H1 (cell line): ENCODE measurements around the gene RMRP. TPM values are rescaled to one million over a fixed set of nuclear protein-coding genes. Genes with fewer than 3 reads are reported as not detected.

Source experiments
- CTCF ChIA-PET: fragments of 300-600 bp; sonication (Branson Sonifier 250); formaldehyde crosslinking; loops from one replicate; lab custom pipeline; 2021; ENCODE audit not compliant: partially characterized antibody; lab: Charles Lee
- POLR2A ChIA-PET: fragments of 300-600 bp; sonication (Branson Sonifier 250); formaldehyde crosslinking; loops from one replicate; lab custom pipeline; 2021; ENCODE audit warnings: inconsistent platforms; ENCODE audit not compliant: partially characterized antibody; lab: Charles Lee
- DNase-seq, 2 experiments: peaks; one replicate each; pipeline versions ENCODE4 v3.0.0 to v3.0.0-alpha.2; 2010 to 2022; ENCODE audit warnings: low spot score in 2 of 2, low read depth in 1 of 2, mixed read lengths in 1 of 2
- FAIRE-seq: peaks from 2 replicates; lab custom pipeline; 2011; peaks lifted over from hg19 to GRCh38; lab: Jason Lieb, UNC
- H2AFZ ChIP-seq: 2 replicates; pipeline ENCODE4 v1.8.1; 2012; ENCODE audit warnings: low read length, inconsistent platforms
- H2AK5ac ChIP-seq: 2 replicates; pipeline ENCODE4 v1.6.1; 2013; ENCODE audit warnings: low read depth, low read length
- H2BK120ac ChIP-seq: replicated peaks from 2 replicates; pipeline ENCODE3; 2013; ENCODE audit warnings: low read depth, low read length, inconsistent platforms
- H2BK12ac ChIP-seq: 2 replicates; pipeline ENCODE4 v1.6.1; 2013; ENCODE audit warnings: low read depth, low read length
- H2BK15ac ChIP-seq: 2 replicates; pipeline ENCODE4 v1.6.1; 2013; ENCODE audit warnings: low read length
- H2BK20ac ChIP-seq: 2 replicates; pipeline ENCODE4 v1.6.1; 2013; ENCODE audit warnings: low read length
- H2BK5ac ChIP-seq: 2 replicates; pipeline ENCODE4 v1.6.1; 2013; ENCODE audit warnings: low read depth, low read length
- H3K14ac ChIP-seq: 2 replicates; pipeline ENCODE4 v1.6.1; 2013; ENCODE audit warnings: inconsistent platforms; ENCODE audit not compliant: insufficient read length
- H3K18ac ChIP-seq: 2 replicates; pipeline ENCODE4 v1.6.1; 2013; ENCODE audit warnings: low read length; ENCODE audit errors: extremely low read depth
- H3K23ac ChIP-seq: 2 replicates; pipeline ENCODE4 v1.6.1; 2013; ENCODE audit warnings: inconsistent platforms; ENCODE audit not compliant: insufficient read length
- H3K23me2 ChIP-seq: 2 replicates; pipeline ENCODE4 v1.6.1; 2013; ENCODE audit warnings: low read depth, low read length
- H3K27ac ChIP-seq: 2 replicates; pipeline ENCODE4 v1.6.1; 2011; ENCODE audit warnings: low read depth, low read length, inconsistent platforms
- H3K27me3 ChIP-seq, 4 experiments: replicated peaks in 1 of 4; 1 replicate in 1 of 4; 2 replicates in 3 of 4; pipeline versions ENCODE4 v1.6.1 to v1.8.1; 2011 to 2013; ENCODE audit warnings: low read length in 3 of 4, mild to moderate bottlenecking in 3 of 4, inconsistent platforms in 2 of 4, mixed read lengths in 2 of 4, moderate library complexity in 1 of 4; ENCODE audit not compliant: control insufficient read depth in 3 of 4, insufficient read depth in 3 of 4; ENCODE audit errors: extremely low read depth in 1 of 4
- H3K36me3 ChIP-seq, 4 experiments: 2 replicates each; pipeline versions ENCODE4 v1.6.1 to v1.8.1; 2011 to 2013; ENCODE audit warnings: mild to moderate bottlenecking in 4 of 4, low read length in 3 of 4, moderate library complexity in 2 of 4, control low read depth in 1 of 4, inconsistent platforms in 1 of 4; ENCODE audit not compliant: insufficient read depth in 4 of 4, control insufficient read depth in 2 of 4
- H3K4ac ChIP-seq: replicated peaks from 2 replicates; pipeline ENCODE3; 2013; ENCODE audit warnings: low read length, low read depth, mixed read lengths, inconsistent platforms; ENCODE audit not compliant: insufficient read length
- H3K4me1 ChIP-seq, 4 experiments: replicated peaks in 1 of 4; 1 replicate in 1 of 4; 2 replicates in 3 of 4; pipeline versions ENCODE4 v1.6.1 to v1.8.1; 2011 to 2013; ENCODE audit warnings: low read length in 3 of 4, inconsistent platforms in 2 of 4, mixed read lengths in 1 of 4; ENCODE audit not compliant: insufficient read depth in 4 of 4, control insufficient read depth in 3 of 4
- H3K4me2 ChIP-seq, 2 experiments: 2 replicates each; pipeline versions ENCODE4 v1.6.1 to v1.8.1; 2011 to 2013; ENCODE audit warnings: low read depth in 2 of 2, low read length in 2 of 2, control low read depth in 1 of 2, inconsistent platforms in 1 of 2, mild to moderate bottlenecking in 1 of 2; ENCODE audit not compliant: insufficient read depth in 1 of 2
- H3K4me3 ChIP-seq, 4 experiments: fragments of 200-600, 300-600 bp in 1 of 4; sonication (generic), shearing (Covaris generic), sonication (Bioruptor Twin) in 1 of 4; 2 replicates each; pipeline versions ENCODE4 v1.5.1 to v1.8.1; 2011 to 2016; ENCODE audit warnings: low read length in 4 of 4, low read depth in 3 of 4, control low read depth in 2 of 4, inconsistent platforms in 2 of 4, mild to moderate bottlenecking in 2 of 4, mixed read lengths in 1 of 4, moderate library complexity in 1 of 4; ENCODE audit not compliant: insufficient read depth in 2 of 4; ENCODE audit errors: extremely low read depth in 1 of 4
- H3K56ac ChIP-seq: replicated peaks from 2 replicates; pipeline ENCODE3; 2013; ENCODE audit warnings: low read depth, mild to moderate bottlenecking, mixed read lengths, low read length, inconsistent platforms; ENCODE audit not compliant: insufficient read length
- H3K79me1 ChIP-seq: 2 replicates; pipeline ENCODE4 v1.6.1; 2013; ENCODE audit warnings: low read depth, low read length, control low read depth
- H3K79me2 ChIP-seq, 2 experiments: 2 replicates each; pipeline versions ENCODE4 v1.6.1 to v1.8.1; 2012 to 2013; ENCODE audit warnings: low read length in 2 of 2, mild to moderate bottlenecking in 2 of 2, inconsistent platforms in 1 of 2; ENCODE audit not compliant: insufficient read depth in 2 of 2, control insufficient read depth in 1 of 2
- H3K9ac ChIP-seq, 4 experiments: replicated peaks in 1 of 4; 1 replicate in 1 of 4; 2 replicates in 3 of 4; pipeline versions ENCODE4 v1.6.1 to v1.8.1; 2011 to 2013; ENCODE audit warnings: low read depth in 3 of 4, low read length in 3 of 4, control low read depth in 2 of 4, mild to moderate bottlenecking in 2 of 4, moderate library complexity in 2 of 4, inconsistent platforms in 1 of 4; ENCODE audit errors: extremely low read depth in 1 of 4
- H3K9me3 ChIP-seq, 2 experiments: 2 replicates each; pipeline versions ENCODE4 v1.6.1 to v1.8.1; 2012 to 2013; ENCODE audit warnings: mild to moderate bottlenecking in 2 of 2, moderate library complexity in 2 of 2, control low read depth in 1 of 2, inconsistent platforms in 1 of 2, low read depth in 1 of 2, low read length in 1 of 2, mixed read lengths in 1 of 2; ENCODE audit not compliant: insufficient read depth in 2 of 2
- H4K20me1 ChIP-seq, 2 experiments: replicated peaks in 1 of 2; 2 replicates each; pipeline versions ENCODE3 to v1.8.1; 2011 to 2013; ENCODE audit warnings: inconsistent platforms in 2 of 2, low read length in 2 of 2, mild to moderate bottlenecking in 1 of 2; ENCODE audit not compliant: insufficient read depth in 2 of 2, control insufficient read depth in 1 of 2
- H4K5ac ChIP-seq: 2 replicates; pipeline ENCODE4 v1.6.1; 2013; ENCODE audit warnings: low read length, low read depth, mixed read lengths, inconsistent platforms; ENCODE audit not compliant: insufficient read length
- H4K8ac ChIP-seq: 2 replicates; pipeline ENCODE4 v1.8.0; 2013; ENCODE audit warnings: mild to moderate bottlenecking, moderate library complexity, low read length, inconsistent platforms; ENCODE audit not compliant: insufficient read depth; ENCODE audit errors: extremely low read depth
- H4K91ac ChIP-seq: replicated peaks from 2 replicates; pipeline ENCODE3; 2013; ENCODE audit warnings: low read length, mixed read lengths, inconsistent platforms; ENCODE audit not compliant: insufficient read length
- POLR2A ChIP-seq, 2 experiments: IDR thresholded peaks; 1 replicate in 1 of 2; 2 replicates in 1 of 2; pipeline ENCODE4 v1.6.1; 2011; ENCODE audit warnings: low read depth in 2 of 2, low read length in 2 of 2, mild to moderate bottlenecking in 2 of 2; ENCODE audit errors: control extremely low read depth in 1 of 2
- SP2 ChIP-seq: IDR thresholded peaks from 2 replicates; pipeline ENCODE4 v1.6.1; 2012; ENCODE audit warnings: mild to moderate bottlenecking, low read length, inconsistent platforms
- WGBS, 2 experiments: shearing (Covaris generic) in 1 of 2; methylation state at CpG; one replicate each; pipeline versions ENCODE4 v1.1.6 to v1.1.7; 2013 to 2015; ENCODE audit warnings: low lambda C conversion rate in 2 of 2, mixed read lengths in 2 of 2, inconsistent platforms in 1 of 2, low coverage in 1 of 2, missing lambda C conversion rate in 1 of 2; ENCODE audit not compliant: insufficient replicate concordance in 2 of 2, insufficient coverage in 1 of 2, insufficient read length in 1 of 2; ENCODE audit errors: extremely low coverage in 1 of 2, missing lambda C conversion rate in 1 of 2; 5-methylcytosine and 5-hydroxymethylcytosine counted together
- polyA plus RNA-seq, 7 experiments: library from polyadenylated mRNA; depleted of rRNA in 3 of 7; stranded (reverse) in 5 of 7; unstranded in 2 of 7; fragments of >200 nt in 5 of 7; fragments of 200-250 nt in 2 of 7; gene quantifications; 1 replicate in 5 of 7; 2 replicates in 1 of 7; 4 replicates in 1 of 7; pipeline versions ENCODE4 v1.2.1 to v1.2.3, GENCODE V29; 2011 to 2013; ENCODE audit warnings: missing spikeins in 2 of 7, mixed read lengths in 2 of 7
- total RNA-seq: library from RNA; stranded (reverse); fragmentation: NEBNext Ultra II Directional; extraction: Animal tissue kit (Norgen Biotek cat#: 25700); gene quantifications from 2 replicates; pipeline ENCODE4 v1.2.1, GENCODE V29; 2021

RMRP gene
- total and polyA plus RNA-seq, 2 of the 8 experiments (the other 6 are each of a cell fraction or from before 2014, with no cell fraction given), result 169 to 14,987 TPM

- H3K36me3 ChIP-seq, result peaks cover 14 to 46% (median 33%) of the 10 kb centered on the region in 4 experiments
- POLR2A ChIA-PET, result interaction anchor here (0.8 to 8.4 kb wide), 8 partner anchors 9 to 41 kb away, joined by 3 to 55 read pairs (median 6); partner anchors contain the start of genes ARHGEF39, CCDC107 and RMRP
- peaks cover 6 to 22% (median 10%) of the 10 kb centered on the region in 4 experiments; a peak in 6 of 7 replicates for H3K4me1 ChIP-seq
- no peak overlapping the region for H4K91ac ChIP-seq
- H3K9ac ChIP-seq, result no peak overlapping the region
- no peak overlapping the region for H3K18ac ChIP-seq
- H2AFZ ChIP-seq, result no peak overlapping the region
- H4K20me1 ChIP-seq, result peaks cover 10 to 12% of the 10 kb centered on the region in 2 experiments
- no peaks in the 10 kb centered on the region for H3K27me3 ChIP-seq
- no peak overlapping the region for H3K4me3 ChIP-seq
- FAIRE-seq, result no peak
- peaks cover 2% of the 10 kb centered on the region; the same call in 1 of the 2 replicates for H3K79me1 ChIP-seq
- H3K4me2 ChIP-seq, result no peak overlapping the region
- H3K9me3 ChIP-seq, result no peaks in the 10 kb centered on the region
- H2AK5ac ChIP-seq, result no peak overlapping the region
- no peak overlapping the region for H4K8ac ChIP-seq
- CTCF ChIA-PET, result interaction anchor here (0.6 to 3.5 kb wide), 5 partner anchors 10 to 41 kb away, joined by 3 to 25 read pairs (median 7); no protein-coding TSS in a partner anchor
- no peak overlapping the region for H3K14ac ChIP-seq
- WGBS, 2 experiments, result 91% methylated on average over 10 of the region's 10 CpGs; no CpG with 5 or more reads in 1 of the 2 experiments
- no peak overlapping the region for H4K5ac ChIP-seq
- H3K23ac ChIP-seq, result no peak overlapping the region
- no peak overlapping the region for H3K27ac ChIP-seq
- H3K23me2 ChIP-seq, result peaks cover 5% of the 10 kb centered on the region; the same call in 1 of the 2 replicates
- H2BK12ac ChIP-seq, result no peak overlapping the region
- no peak overlapping the region for H3K56ac ChIP-seq
- no peak overlapping the region for H2BK5ac ChIP-seq
- H2BK20ac ChIP-seq, result no peak overlapping the region
- no peak overlapping the region for H2BK15ac ChIP-seq
- TF ChIP-seq POLR2A (IDR thresholded peaks at IDR 0.05; ENCODE audit: control extremely low read depth in 1 of 2, low read depth in 2 of 2, low read length in 2 of 2) (0 out of 3 replicates have a peak, but pooled peaks of 1 of the 2 experiments have one; percentile 20), SP2 (no peak)
- TF ChIP-seq, all 59 proteins: peak for 1
- H3K4ac ChIP-seq, result no peak overlapping the region
- H2BK120ac ChIP-seq, result no peak overlapping the region
- no peak for DNase-seq
- H3K79me2 ChIP-seq, result peaks cover 0 to 21% of the 10 kb centered on the region in 2 experiments; a peak in 2 of 4 replicates
Observed at GRCh38 chr9:35684921-35685320, 27.1 kb upstream of the RMRP start.
